GM19467 (cell line): Measurements from ENCODE around the gene MRPS14.
"Not testable (repeated sequence)": the region's sequence is repeated elsewhere in the genome, so short reads cannot be mapped to it uniquely, and the experiment has no call there.

ENCODE experiments used
- ATAC-seq: cut with Tn5 transposase; IDR thresholded peaks from one replicate; pipeline ENCODE4 v1.9.1; 2021; ENCODE audit warnings: mild to moderate bottlenecking, moderate library complexity; ENCODE audit not compliant: unreplicated experiment

The MRPS14 gene

DNA sequence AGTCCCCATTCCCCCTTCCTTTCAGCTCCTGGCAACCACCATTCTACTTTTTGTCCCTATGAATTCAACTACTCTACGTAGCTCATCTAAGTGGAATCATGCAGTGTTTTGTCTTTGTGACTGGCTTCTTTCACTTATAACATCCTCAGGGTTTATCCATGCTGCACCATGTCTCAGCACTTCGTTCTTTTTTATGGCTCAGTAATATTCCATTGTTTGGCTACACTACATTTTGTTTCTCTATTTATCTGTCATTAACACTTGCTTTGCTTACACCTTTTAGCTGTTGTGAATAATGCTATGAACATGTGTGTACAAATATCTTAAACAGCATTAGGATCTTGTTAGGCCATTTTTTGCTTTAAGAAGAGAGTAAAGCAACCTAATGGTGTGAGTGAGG lies 1.5 kb upstream of the MRPS14 start:
- no peak for ATAC-seq

DNA sequence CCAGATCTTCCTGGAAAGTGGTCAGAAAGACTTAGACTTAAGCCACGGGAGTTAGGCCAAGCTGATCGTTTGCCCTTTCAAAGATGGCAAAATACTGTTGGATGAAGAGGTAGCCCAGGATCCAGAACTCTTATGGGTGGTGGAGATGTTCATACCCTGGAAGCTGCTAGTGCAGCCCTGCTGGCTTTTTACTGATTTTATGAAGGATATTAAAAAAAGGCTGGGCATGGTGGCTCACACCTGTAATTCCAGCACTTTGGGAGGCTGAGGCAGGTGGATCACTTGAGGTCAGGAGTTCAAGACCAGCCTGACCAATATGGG lies 657 bp upstream of the MRPS14 start:
- ATAC-seq = not testable (repeated sequence)

DNA sequence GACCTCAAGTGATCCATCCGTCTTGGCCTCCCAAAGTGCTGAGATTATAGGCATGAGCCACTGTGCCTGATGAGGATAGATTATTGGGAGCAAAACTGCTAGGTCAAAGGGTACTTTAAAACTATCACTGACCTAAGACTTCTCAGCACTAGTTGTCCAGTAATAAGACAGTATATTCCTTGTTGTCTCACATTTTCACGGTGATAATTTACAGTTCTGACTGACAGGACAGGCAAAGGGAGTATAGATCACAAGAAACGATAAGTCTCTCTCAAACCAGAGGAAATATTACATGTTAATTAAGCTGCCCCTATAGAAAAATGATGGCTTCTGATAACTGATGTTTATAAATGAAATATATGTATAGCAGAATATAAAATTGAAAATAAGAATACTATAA lies 3.7 kb downstream of the MRPS14 start:
- no peak for ATAC-seq

DNA sequence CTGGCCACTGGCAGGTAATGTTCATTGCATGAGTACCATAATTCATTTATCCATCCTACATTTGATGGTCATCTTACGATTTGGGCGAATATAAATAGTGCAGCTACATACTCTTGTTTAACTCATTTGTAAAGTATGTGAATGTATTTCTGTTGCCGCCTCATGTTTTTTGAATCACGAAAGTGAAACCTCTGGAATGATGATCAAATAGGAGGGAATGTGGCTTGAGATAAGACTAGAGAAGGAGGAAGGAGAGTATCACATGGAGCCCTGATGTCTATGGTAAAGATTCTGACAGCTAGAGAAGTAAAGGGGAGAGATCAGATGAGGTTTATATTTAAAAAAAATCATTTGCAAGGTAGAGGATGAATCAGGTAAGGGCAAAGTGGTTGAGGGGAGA lies 8.0 kb downstream of the MRPS14 start:
- no peak for ATAC-seq

DNA sequence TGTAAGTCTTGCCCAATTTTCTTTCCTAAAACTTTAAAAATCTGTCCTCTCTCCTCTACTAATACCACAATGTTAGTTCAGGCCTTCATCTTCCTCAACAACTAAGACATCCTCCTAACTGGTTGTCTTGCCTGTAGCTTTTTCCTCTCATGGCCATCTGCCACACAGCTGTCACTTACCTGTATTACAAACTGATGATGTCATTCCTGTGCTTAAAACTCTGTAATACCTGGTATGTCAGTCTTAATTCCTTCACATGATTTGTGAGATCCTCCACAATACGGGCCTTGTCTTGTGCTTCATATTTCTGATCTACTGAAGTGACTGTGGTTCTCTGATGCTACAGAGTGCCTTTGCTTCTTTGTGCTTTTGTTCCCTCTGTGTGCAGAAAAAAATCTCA lies 9.8 kb downstream of the MRPS14 start:
- no peak for ATAC-seq

DNA sequence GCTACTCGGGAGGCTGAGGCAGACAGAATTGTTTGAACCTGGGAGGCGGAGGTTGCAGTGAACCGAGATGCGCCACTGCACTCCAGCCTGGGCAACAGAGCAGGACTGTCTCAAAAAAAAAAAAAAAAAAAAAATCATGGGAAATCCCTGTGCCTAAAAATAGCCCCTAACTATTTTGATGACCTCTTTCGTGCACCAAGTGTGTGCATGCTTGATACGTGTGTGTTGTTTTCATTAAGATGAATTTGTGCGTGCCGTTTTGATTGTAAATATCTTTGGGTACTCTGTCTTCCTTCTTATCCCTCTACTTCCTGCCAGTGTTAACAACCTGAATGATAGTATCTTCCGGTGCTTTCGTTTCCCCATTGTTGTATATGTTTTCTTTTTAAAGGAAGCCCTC lies 13.7 kb downstream of the MRPS14 start:
- no peak for ATAC-seq

DNA sequence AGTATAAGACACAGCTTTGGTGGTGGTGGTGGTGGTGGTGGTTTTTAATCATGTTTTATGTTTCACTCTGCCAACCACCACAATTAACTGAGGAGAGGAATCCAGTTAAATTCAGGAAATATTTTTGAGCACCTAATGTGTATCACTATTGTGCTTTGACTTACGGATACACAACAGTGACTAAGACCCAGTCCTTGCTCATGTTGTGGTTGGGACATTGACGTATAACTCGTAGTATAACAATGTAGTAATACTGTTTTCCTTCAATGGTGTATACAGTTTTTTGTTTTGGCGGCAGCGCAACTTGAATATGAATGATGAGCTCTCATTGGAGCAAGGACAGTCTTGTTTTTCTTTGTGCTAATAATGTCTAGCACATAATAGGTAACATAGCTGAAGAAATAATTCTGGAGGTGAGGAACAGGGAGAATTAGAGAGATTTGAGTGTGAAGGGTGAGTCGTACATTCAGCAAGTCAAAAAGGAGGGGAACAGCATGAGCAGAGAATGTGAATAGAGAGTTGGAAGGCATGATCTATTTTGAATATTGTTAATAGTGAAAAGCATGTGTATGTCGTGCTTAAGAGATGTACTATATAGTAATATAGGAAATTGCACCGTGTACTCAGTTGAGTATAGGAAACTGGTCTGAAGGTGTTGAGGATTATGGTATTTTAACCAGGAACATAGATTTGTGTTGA lies 18.0 kb downstream of the MRPS14 start:
- ATAC-seq = no peak

DNA sequence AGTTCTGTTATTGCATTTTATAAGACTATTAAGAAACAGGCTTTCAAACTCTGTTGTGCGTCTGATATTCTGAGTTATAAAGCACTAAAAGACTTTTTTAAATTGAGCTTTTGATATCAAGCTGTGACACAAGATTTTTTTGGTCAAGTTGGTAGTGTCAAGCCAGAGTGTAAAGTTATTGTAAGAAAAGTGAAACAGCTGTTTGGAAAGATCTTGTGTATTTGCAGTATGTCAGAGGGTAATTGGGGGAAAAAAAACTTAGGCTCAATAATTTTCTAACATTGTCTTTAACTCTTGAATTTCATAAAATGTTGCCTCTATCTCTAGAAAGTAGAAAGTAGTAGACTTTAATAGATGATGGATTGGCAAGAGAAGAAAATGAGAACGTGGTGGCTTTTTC lies 19.7 kb downstream of the MRPS14 start:
- no peak for ATAC-seq

DNA sequence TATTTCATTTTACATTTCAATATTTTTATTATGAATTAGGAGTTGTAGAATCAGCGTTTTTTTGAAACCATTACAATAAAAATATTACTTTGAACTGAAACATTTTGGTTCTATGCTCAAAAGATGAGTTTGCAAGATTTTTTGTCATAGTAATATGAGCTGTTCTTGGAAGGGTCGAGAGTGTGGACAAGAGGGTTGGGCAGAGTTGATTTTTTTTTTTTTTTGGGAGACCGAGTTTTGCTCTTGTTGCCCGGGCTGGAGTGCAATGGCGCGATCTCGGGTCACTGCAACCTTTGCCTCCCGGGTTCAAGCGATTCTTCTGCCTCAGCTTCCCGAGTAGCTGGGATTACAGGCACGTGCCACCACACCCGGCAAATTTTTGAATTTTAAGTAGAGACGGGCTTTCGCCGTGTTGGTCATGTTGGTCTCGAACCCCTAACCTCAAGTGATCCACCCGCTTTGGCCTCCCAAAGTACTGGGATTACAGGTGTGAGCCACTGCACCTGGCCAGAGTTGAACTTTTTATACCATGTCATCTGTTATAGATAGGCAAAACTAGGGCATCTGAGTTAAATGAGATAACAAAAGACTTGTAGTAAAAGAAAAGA lies 20.2 kb downstream of the MRPS14 start:
- no peak for ATAC-seq

DNA sequence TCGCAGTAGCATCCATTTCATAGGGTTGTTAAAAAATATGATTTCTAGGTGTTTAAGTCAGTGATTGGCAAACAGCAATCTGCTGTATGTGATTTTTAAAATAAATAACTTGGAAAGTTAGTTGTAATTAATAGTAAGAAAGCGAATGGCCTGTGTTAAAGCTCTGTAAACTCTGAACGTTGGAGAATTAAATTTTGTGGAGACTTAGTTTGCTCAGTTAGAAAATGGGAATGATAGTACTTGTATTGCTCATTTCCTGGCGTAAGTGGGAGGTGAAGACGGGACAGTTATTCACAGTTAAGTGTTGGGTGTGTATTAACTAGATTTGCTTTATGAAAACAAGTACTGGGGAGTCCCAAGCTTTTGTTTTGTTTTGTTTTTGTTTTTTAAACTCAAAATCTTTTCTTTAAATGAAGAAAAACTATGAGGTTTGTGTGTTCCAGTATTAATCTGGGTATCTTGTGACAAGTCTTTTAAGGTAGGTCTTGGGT lies 22.5 kb downstream of the MRPS14 start:
- no peak for ATAC-seq

DNA sequence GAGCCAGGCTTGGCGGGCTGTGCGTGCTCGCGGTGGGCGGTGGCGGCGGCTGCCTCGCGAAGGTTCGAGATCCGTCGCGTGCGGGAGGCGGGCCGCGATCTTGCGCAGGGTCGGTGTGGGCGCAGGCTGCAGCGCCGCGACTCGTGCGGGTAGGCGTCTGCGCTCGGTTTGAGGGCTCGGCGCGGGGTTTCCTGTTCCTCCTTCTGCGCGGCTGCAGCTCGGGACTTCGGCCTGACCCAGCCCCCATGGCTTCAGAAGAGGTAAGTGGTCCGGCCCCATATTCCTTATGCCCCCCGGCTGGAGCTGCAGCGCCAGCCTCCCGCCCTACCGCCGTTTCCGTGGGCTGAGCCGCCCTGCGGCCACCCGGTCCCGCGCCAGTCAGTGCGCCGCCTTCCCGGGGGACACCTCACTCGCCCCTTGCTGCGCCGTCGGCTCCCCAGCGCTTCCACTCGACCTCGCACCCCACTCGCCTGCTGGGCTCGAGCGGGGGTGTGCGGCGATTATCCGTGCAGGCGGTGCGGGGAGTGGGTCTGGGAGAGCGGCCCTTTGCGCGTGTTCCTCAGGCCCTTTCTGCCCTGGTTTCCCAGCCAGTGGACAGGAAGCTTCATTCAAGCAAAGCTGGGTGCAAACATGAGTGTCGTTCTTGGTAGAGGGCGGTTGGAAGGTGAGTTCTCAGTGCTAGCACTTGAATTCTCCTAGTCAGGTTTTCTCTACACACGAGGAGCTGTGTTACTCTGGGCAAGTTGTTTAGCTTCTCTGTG lies 23.1 kb downstream of the MRPS14 start, which contains the start of gene CACYBP:
CACYBP (plus strand) TSS at position 12 of the 761 bp plus-strand sequence; CDS start at position 246, 234 bp downstream.
- peak; percentile 1 for ATAC-seq

DNA sequence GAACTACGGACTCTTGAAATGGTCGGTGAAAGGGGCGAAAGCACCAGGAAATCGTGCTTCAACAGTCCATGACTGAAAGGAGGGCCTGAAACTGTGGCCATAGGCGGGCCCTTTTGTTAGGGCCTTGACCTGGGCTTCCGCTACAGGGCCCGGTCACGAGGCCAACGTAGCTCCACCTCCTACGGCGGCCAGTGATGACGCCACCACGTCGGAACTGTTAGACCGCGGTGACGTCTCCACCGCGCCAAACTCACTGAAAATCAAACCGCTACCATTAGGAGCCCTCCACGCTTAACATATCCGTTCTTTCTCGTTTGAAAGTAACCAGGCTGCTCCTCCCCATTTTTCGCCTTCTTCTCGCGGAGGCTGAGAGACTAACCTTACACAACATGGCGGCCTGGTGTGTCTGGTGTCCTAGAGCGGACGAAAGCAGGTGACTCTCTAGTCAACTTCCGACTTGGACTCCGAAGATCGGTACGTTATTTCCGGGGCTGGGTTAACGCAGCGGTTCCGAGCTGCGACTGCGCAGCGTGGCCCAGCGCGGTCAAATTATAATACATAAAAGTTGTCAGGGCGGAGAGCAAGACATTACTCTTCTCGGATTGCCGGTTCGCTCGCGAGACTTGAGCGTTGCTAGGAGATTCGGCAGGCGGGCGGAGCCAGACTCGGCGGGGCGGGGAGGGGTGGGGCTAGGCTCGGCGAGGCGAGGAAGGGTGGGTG lies 23.8 kb downstream of the MRPS14 start:
- peak; percentile 80 for ATAC-seq

DNA sequence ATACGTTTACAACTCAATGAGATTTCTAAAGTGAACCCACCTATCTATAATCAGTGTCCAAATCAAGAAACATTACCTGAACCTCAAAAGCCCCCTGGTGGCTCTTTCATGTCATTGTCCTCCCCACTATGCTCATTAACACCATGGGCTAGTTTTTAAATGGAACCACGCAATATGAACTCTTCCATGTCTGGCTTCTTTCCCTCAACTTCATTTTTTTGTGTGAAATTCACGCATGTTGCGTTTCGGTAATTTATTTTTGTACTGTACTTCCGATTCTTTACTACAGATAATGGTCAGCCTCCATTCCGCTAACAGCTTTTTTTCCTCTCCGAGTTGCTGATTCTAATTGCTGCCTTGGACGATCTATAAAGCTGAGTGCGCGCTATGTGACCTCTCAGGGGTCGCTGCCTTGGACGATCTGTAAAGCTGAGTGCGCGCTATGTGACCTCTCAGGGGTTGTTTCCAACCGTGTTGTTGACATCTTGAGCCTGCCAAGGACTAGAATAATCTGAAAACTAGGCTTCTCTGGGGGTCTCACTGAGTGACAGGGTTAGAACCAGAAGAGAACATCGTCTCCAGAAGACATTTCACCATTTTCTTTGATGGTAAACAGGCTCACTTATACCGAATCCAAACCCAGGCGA lies 24.5 kb downstream of the MRPS14 start:
- ATAC-seq = no peak

DNA sequence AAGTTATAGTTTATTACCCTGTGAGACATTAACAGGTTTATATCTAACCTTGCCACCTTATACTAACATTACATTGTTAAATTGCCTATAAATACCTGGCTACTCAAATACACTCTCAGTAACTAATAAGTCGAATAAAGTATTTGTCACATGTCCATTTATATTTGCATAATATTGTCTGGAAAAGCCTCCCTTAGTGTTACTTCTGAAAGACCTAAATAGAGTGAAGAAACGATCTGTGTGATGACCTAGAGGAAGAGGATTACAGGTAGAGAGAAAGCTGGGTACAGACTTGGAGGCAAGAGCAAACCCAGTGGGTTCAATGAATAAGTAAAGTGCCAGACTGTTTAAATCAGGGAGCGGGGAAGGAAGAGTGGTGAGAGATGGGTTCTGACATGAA lies 26.2 kb downstream of the MRPS14 start:
- ATAC-seq = no peak

DNA sequence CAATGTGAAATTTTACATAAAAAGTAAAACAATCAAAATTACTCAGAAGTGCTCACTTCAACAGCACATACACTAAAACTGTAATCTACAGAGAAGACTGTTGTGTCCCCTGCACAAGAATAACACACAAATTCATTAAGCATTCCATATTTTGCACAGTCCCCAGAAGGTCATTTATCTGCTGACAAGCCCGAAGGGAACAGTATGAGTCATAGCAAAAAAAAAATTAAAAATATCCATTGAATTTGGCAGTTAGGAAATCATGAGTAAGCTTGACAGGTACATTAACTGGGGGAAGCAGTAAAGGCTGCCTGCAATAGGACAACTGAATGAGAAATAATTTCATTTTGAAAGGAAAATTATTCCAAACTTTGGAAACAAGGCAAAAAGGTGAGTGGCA lies 26.7 kb downstream of the MRPS14 start:
- ATAC-seq = no peak

DNA sequence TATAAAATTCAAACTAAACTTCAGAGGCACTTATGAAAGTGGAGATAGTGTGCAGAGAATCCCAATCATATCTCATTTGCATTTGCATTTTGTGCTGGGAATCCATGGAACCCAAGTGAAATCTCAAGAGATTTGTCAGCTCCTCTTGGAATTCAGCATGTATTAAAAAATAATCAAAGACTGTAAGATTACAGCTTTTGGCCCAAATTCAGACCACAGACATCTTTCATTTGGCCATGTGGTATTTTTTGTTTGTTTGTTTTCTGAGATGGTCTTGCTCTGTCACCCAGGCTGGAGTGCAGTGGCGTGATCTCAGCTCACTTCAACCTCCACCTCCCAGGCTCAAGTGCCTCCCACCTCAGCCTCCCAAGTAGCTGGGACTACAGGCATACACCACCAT lies 27.3 kb downstream of the MRPS14 start:
- ATAC-seq = no peak

DNA sequence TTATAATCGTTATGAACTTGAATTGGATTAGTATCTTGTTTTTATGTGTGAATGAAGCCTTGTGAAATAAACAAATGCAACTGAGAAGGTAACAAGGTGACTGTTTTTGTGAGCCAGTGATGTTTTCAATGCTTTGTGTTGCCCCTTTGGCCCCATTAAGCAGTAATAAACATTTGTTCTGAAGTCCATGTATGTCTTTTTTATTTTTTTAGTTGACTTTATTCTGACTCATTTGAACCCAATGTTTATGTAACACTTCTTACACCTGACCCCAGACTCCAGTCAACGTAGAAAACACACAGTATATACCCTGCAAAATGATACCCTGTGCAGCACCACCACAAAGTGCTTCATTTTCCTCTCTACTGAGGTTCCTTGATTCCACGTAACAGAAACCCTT lies 28.1 kb downstream of the MRPS14 start:
- ATAC-seq = no peak

DNA sequence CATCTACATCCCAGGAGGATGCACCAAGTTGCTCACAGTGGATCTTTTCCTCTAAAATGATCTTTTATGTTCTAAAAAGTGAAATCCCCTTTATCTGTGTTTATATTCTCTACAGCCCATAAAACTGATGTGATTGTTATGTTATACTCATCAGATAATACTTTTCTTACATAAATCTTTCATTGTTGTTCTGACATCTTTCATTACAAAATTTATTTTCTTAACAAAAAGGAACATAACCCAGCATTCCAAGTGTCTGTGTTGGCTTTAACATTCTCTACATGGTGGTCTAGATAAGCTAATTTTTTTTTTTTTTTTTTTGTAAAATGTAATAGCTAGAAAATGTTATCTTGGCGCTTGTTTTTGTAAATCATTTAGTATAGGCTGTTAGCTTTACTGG lies 31.8 kb downstream of the MRPS14 start:
- ATAC-seq = no peak

DNA sequence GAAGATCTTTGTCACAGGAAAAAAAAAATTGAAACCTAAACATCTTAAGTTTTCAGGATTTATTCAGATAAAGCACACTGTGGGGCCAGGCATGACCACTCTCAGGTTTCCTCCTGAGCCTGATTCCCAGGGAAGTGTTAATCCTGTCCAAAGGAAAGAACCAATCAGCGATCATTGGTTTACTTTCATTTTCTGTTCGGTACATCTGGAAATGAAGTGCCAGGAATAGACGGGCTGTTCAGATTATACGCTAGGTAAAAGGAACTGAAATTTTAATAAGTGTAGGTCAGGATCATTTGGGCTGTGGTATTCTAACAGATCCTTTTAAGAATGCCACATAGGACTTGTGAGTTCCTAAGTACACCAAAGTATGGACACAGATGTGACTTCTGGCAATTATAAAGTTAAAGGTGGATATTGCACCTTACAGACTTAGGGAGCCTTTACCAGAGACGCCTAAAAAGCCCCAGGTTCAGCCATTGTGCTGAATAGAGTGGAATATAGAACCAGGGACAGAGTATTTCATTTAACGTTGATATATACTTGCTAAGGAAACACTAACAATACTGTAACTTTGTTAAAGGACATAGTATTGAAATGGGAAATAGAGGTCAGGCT lies 32.7 kb downstream of the MRPS14 start:
- no peak for ATAC-seq

DNA sequence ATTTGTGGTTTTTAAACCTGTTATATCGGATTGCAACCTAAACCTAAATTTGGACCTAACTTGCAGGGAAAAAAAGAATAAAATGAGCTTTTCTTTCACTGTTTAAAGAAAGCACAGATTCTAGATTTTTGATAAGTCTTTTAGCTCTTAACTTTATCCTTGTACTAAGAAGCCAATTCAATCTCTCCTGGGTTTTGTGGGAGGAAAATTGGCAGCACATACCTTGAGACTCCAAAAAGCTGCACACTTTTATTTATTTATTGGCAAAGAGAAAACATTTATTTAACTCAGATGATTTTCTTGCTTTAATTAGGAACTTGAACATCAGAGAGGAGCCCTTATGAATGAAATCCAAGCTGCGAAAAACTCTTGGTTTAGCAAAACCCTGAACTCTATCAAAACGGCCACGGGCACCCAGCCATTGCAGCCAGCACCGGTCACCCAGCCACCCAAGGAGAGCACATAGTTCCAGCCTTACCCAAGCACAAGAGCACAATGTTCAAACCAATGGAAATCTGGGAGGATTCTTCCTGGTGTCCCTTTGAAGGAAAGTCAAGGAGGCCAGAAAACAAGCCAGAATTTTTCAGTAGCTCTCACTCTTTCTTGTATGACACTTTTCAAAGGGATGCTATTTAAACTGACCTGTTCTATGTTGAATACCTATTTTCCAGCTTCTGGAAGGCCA lies 33.5 kb downstream of the MRPS14 start:
- no peak for ATAC-seq
